AG04449 (cell line): ENCODE measurements around the gene ANKRD10.
A peak's percentile ranks its signal among the peaks of the same experiment; 100 is the strongest.

Experiments used
- CTCF ChIA-PET: fragments of 350-600 bp; formaldehyde crosslinking; extraction: SDS; loops from one replicate; lab custom pipeline; 2021; ENCODE audit warnings: antibody characterized with exemption; lab: Yijun Ruan, JAX
- POLR2A ChIA-PET: fragments of 400-600, 350-600 bp; formaldehyde crosslinking; extraction: SDS; loops from one replicate; lab custom pipeline; 2020; ENCODE audit warnings: antibody characterized with exemption, inconsistent platforms; lab: Yijun Ruan, JAX
- DNase-seq: peaks from one replicate; pipeline ENCODE4 v3.0.0-alpha.2; 2010; ENCODE audit warnings: low read depth, low spot score
- H3K4me3 ChIP-seq: 2 replicates; pipeline ENCODE4 v1.5.1; 2011; ENCODE audit warnings: low read depth, mild to moderate bottlenecking, control low read depth, low read length
- TF ChIP-seq, protein P1 (sequence below): IDR thresholded peaks from one replicate; pipeline ENCODE4 v1.5.1; 2011; ENCODE audit warnings: mild to moderate bottlenecking, moderate library complexity, low read length, control low read depth, inconsistent platforms; ENCODE audit not compliant: insufficient read depth; ENCODE audit errors: missing control alignments

The ANKRD10 gene

DNA sequence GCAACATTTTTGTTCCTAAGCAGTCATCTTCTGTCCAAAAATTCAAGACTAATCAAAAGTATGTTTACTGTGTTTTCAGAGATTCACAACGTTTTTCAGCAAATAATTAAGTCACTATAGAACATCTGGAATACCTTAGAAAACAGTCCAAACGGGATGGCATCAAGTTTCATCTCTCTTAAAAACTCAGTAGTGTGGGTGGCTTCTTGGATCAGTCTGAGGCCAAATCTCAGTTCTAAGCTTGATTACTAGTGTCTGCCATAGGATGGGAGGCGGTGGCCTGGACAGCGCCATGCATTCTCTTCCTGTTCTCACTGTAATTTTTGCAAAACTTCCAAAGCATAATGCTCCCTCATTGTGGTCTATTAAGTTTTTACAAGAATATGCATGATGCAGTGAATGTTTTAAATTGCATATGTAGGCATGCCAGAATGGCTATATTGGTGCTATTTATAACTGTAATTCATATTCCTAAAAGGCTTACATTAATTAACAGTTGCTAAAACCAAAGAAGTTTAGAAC is 37.1 kb downstream of the ANKRD10 start:
- POLR2A ChIA-PET = no interaction called here
- TF ChIP-seq, protein P1, sequence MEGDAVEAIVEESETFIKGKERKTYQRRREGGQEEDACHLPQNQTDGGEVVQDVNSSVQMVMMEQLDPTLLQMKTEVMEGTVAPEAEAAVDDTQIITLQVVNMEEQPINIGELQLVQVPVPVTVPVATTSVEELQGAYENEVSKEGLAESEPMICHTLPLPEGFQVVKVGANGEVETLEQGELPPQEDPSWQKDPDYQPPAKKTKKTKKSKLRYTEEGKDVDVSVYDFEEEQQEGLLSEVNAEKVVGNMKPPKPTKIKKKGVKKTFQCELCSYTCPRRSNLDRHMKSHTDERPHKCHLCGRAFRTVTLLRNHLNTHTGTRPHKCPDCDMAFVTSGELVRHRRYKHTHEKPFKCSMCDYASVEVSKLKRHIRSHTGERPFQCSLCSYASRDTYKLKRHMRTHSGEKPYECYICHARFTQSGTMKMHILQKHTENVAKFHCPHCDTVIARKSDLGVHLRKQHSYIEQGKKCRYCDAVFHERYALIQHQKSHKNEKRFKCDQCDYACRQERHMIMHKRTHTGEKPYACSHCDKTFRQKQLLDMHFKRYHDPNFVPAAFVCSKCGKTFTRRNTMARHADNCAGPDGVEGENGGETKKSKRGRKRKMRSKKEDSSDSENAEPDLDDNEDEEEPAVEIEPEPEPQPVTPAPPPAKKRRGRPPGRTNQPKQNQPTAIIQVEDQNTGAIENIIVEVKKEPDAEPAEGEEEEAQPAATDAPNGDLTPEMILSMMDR = no peak
- no peak for DNase-seq
- CTCF ChIA-PET = no interaction called here
- no peak overlapping the region for H3K4me3 ChIP-seq

DNA sequence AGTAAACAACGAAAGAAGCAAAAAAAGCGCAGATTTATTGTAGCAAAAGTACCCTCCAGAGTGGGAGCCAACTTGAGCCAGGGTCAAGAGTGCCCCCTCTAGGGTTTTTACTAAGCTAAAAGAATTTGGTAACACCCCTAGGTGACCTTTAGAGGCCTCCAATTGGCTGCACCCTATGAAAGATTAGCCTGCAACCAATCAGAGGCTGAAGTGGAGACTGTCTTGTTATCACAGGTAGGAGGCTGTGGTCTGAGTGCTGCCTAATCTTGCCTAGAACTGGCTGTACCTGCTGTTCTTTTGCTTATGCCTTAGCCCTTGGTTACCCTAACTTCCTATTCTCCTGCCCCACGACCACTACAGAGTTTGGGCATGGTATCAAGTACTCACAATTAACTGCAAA is 38.3 kb downstream of the ANKRD10 start:
- ChIA-PET CTCF (no interaction called here), POLR2A (interaction anchor here (0.9 kb wide), 1 partner anchor 38 kb away, joined by 3 read pairs; the partner anchor contains the start of gene ANKRD10)
- TF ChIP-seq, protein P1 = no peak
- no peak overlapping the region for H3K4me3 ChIP-seq
- no peak for DNase-seq

DNA sequence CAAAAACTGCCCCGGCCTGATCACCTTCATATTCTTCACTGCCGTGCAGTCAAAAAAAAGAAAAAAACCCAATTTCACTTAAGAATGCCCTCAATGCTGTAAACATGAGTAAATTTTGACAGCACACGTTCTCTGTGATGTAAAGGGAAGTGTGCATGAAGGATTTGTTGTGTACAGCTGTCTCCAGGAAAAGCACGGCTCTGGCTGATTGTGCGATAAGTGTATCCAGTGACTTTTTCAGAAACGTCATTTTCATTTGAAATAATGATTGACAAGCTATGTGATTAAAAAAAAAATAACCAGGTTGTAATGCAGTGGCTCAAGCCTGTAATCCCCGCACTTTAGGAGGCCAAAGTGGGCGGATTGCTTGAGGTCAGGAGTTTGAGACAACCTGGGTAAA is 39.6 kb downstream of the ANKRD10 start:
- CTCF ChIA-PET = no interaction called here
- no peak overlapping the region for H3K4me3 ChIP-seq
- POLR2A ChIA-PET = no interaction called here
- no peak for DNase-seq
- TF ChIP-seq, protein P1 = no peak

DNA sequence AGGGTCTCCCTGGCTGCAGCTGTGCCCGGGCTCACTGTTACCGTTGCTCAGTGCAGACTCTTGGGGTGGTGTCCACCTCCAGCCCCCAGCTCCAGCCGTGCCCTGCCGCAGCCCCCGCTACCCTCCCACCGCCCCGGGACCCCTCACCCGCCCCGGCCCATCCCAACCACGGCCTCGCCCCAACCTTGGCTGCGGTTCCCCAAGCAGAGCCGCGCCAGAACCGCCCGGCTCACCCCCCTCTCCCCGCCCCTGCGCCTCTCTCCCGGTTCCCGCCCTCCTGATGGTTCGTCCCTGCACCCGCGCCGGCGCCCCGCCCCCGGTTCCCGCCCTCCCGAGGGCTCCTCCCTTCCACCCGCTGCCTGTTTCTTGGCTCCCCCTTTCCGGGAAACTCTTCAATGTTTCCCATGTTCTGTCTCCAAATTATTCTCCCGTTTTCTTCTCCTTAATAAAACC is 40.3 kb downstream of the ANKRD10 start:
- peak overlapping the region; percentile 46 for H3K4me3 ChIP-seq
- ChIA-PET CTCF (no interaction called here), POLR2A (no interaction called here)
- TF ChIP-seq, protein P1 = no peak
- DNase-seq = no peak

- CTCF ChIA-PET = no interaction called here
- POLR2A ChIA-PET = no interaction called here
- TF ChIP-seq, protein P1 = no peak
- no peak for DNase-seq
- H3K4me3 ChIP-seq = peak overlapping the region; percentile 46
Measured at GRCh38 chr13:110873639-110874507, 41.0 kb downstream of the ANKRD10 start.
